Nephron progenitor cell (in vitro differentiated cells): ENCODE measurements around the gene ASTN2.

Experiments used
- DNase-seq: peaks from one replicate; pipeline ENCODE4 v3.0.0; 2021
- H3K27ac Mint-ChIP-seq: 2 replicates; pipeline ENCODE4 v1.8.0; 2021; ENCODE audit warnings: mild to moderate bottlenecking, moderate library complexity, mixed read lengths
- H3K27me3 Mint-ChIP-seq: 2 replicates; pipeline ENCODE4 v1.8.0; 2021; ENCODE audit warnings: mild to moderate bottlenecking, low read depth, mixed read lengths; ENCODE audit not compliant: poor library complexity
- H3K36me3 Mint-ChIP-seq: 2 replicates; pipeline ENCODE4 v1.8.0; 2021; ENCODE audit warnings: low read depth, mixed read lengths
- H3K4me1 Mint-ChIP-seq: 2 replicates; pipeline ENCODE4 v1.8.0; 2021; ENCODE audit warnings: mixed read lengths
- H3K4me3 Mint-ChIP-seq: 2 replicates; pipeline ENCODE4 v1.8.0; 2021; ENCODE audit warnings: mild to moderate bottlenecking, moderate library complexity, mixed read lengths
- H3K9me3 Mint-ChIP-seq: 2 replicates; pipeline ENCODE4 v1.8.0; 2021; ENCODE audit warnings: mild to moderate bottlenecking, moderate library complexity, mixed read lengths
- TF ChIP-seq, protein P1 (sequence below): fragments of 200-600 bp; sonication (generic); IDR thresholded peaks from 2 replicates; pipeline ENCODE4 v1.5.0; 2021; ENCODE audit warnings: antibody characterized with exemption

The ASTN2 gene

DNA sequence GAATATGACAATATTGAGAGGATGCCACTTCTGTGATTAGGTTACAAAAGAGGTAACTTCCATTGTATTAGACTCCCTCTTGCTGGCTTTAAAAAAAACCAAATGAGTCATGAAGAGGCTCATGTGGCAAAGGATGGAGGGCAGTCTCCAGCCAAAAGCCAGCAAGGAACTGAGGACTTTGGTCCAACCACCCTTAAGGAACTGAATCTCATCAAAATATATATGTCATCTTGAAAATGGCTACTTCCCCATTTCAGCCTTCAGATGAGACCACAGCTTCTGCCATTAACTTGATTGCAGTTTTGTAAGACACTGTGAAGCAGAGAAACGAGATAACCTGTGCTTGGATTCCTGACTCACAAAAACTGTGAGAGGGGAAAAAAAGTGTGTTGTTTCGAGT, 743.3 kb downstream of the ASTN2 start:
- peaks cover 14% of the 10 kb centered on the region for H3K4me1 Mint-ChIP-seq
- TF ChIP-seq, protein P1, sequence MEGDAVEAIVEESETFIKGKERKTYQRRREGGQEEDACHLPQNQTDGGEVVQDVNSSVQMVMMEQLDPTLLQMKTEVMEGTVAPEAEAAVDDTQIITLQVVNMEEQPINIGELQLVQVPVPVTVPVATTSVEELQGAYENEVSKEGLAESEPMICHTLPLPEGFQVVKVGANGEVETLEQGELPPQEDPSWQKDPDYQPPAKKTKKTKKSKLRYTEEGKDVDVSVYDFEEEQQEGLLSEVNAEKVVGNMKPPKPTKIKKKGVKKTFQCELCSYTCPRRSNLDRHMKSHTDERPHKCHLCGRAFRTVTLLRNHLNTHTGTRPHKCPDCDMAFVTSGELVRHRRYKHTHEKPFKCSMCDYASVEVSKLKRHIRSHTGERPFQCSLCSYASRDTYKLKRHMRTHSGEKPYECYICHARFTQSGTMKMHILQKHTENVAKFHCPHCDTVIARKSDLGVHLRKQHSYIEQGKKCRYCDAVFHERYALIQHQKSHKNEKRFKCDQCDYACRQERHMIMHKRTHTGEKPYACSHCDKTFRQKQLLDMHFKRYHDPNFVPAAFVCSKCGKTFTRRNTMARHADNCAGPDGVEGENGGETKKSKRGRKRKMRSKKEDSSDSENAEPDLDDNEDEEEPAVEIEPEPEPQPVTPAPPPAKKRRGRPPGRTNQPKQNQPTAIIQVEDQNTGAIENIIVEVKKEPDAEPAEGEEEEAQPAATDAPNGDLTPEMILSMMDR = no peak
- peaks cover 50% of the 10 kb centered on the region for H3K9me3 Mint-ChIP-seq
- H3K27me3 Mint-ChIP-seq = peaks cover 4% of the 10 kb centered on the region
- no peak overlapping the region for H3K4me3 Mint-ChIP-seq
- no peak for DNase-seq
- H3K36me3 Mint-ChIP-seq = peaks cover 42% of the 10 kb centered on the region
- no peak overlapping the region for H3K27ac Mint-ChIP-seq

DNA sequence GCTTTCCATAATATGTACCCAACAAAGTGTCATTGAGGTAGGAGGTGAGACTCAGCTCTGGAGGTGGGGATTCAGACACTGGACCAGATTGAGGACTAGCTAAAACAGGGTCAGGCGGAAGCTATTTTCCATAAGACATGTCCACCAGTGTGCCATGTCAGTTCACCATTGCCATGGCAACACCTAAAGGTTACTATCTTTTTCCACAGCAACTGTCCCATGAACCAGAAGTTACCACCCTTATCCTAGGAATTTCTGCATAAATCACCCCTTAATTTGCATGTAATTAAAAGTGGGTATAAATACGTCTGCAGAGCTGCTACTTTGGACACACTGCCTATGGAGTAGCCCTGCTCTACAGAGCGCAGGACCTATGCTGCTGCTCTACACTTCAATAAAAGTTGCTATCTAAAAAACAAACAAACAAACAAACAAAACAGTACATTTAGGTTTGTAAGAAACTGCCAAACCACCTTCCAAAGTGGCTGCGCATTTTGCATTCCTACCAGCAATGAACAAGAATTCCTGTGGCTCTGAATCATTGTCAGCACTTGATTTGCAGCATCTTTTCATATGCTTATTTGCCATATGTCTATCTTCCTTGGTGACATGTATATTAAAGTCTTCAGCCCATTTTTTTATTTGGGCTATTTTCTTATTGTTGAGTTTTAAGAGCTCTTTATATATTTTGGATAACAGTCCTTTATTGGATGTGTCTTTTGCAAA, 745.7 kb downstream of the ASTN2 start:
- Mint-ChIP-seq H3K4me3 (no peak overlapping the region), H3K36me3 (peaks cover 26% of the 10 kb centered on the region), H3K4me1 (no peaks in the 10 kb centered on the region), H3K27ac (no peak overlapping the region), H3K27me3 (peaks cover 4% of the 10 kb centered on the region), H3K9me3 (peaks cover 38% of the 10 kb centered on the region)
- TF ChIP-seq, protein P1 = no peak
- no peak for DNase-seq

DNA sequence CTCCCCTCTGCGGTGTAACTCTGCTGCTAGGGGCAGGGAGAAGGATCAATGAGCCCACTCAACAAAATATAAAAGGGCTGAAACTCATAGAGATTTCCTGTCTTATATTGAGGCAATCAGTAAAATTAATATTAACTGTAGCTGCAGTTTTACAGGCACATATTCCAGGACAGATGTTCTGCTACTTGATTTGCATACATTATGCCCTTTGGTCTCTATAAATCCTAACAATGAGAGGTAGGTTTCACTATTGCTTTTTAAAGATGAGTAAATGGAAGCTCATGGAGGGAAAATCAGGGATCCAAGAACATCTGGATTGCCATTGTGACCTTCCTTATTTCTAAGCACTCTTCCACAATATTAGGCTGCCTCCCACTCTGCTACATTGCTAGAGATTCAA, 751.3 kb downstream of the ASTN2 start:
- H3K9me3 Mint-ChIP-seq = peaks cover 5% of the 10 kb centered on the region
- H3K4me3 Mint-ChIP-seq = no peak overlapping the region

DNA sequence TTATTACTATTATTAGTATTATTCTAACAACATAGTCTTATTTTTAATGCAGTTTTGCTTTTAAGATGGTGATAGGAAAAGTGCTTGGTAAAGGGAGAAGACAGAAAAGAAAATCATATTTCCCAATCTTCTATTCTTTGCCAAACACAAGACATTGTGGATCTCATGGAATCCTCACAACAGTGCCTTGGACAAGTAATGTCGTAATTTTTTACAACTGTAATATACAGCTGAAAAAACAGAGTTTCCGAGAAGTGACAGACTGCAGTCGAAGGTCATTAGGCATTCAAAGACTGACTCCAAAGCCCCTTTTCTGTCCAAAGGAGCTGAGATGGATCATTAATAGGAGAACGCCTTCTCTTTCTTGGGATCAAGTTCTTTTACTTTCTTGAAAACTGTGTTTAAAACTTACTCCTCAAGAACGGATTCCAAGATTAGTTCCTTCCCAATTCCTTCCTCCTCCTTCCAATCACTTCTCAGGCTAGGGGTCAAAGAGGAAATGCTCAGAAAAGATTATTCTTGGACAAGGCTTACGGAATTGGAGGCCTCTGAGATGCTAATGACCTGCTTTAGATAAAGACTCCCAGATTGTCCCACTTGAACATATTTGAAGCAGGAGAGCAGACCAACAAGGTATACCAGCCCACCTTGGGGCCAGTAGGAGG, 752.1 kb downstream of the ASTN2 start:
- DNase-seq = no peak
- Mint-ChIP-seq H3K4me3 (no peak overlapping the region), H3K27me3 (peaks cover 3% of the 10 kb centered on the region), H3K4me1 (peaks cover 5% of the 10 kb centered on the region), H3K27ac (peak overlapping the region; percentile 13), H3K9me3 (peaks cover 4% of the 10 kb centered on the region), H3K36me3 (no peaks in the 10 kb centered on the region)
- TF ChIP-seq, protein P1 = no peak

More for the DNA sequence above, 751.3 kb downstream of the ASTN2 start:
- Mint-ChIP-seq H3K27me3 (peaks cover 3% of the 10 kb centered on the region), H3K27ac (no peak overlapping the region), H3K4me1 (peaks cover 5% of the 10 kb centered on the region), H3K36me3 (no peaks in the 10 kb centered on the region)
- no peak for DNase-seq
- TF ChIP-seq, protein P1 = no peak

DNA sequence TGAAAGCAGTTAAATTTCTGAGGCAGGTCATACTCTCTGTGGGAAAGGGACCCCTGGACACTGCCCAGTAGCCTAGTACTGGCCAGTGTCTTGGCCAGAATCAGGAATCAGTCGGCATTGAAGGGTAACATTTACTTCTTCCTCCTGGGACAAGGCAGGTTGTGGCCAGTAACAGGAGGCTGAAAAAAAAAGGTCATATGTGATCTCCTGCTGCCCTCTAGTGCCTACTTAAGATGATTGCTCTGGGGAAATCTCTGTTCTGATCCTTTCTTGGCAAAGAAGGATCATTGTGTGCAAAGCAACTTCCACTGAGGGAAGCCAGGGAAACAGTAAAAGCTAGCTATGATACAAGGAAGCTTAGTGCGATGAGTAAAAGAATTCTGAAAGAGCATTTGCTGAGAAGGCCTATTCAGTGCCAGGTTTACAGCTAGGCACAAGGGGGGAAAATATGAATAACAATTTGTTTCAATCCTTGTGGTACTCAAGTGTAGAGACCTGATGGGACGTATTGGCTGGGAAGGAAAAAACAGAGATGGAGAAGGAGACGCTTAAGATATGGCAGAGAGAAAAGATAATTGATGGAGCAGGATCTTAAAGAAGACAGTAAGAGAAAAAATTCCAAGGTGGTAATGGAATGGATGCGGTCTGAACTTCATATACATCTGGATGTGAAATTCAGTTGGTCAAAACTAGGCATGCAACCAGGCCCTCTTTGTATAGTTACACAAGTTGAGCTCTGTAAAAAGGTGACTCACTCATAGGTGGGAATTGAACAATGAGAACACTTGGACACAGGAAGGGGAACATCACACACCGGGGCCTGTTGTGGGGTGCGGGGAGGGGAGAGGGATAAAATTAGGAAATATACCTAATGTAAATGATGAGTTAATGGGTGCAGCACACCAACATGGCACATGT, 753.6 kb downstream of the ASTN2 start:
- H3K27ac Mint-ChIP-seq = no peak overlapping the region
- peak; percentile 23 for DNase-seq

More for the DNA sequence above, 753.6 kb downstream of the ASTN2 start:
- Mint-ChIP-seq H3K4me1 (peaks cover 11% of the 10 kb centered on the region), H3K27me3 (peaks cover 3% of the 10 kb centered on the region), H3K36me3 (no peaks in the 10 kb centered on the region), H3K4me3 (no peak overlapping the region), H3K9me3 (peaks cover 4% of the 10 kb centered on the region)
- TF ChIP-seq, protein P1 = peak; percentile 76
